ENCODE results near the gene GAGE12D.
"Not testable (repeated sequence)": the region's sequence is repeated elsewhere in the genome, so short reads cannot be mapped to it uniquely, and the experiment has no call there.

Gene GAGE12D

GRCh38 chrX:49541433-49541832 is at the start of gene GAGE12D:
Gene GAGE12D, plus strand, starts transcription at chrX:49541733. Its CDS starts 1,155 bp downstream, at chrX:49542888.
- not testable (repeated sequence) for DNase-seq (ENCODE audit: low read depth)

GRCh38 chrX:49531877-49532276 is 9.7 kb upstream of the GAGE12D start, which contains the start of gene GAGE12C:
Gene GAGE12C, plus strand, starts transcription at chrX:49532177. Its CDS starts 1,155 bp downstream, at chrX:49533332.
- not testable (repeated sequence) for DNase-seq (ENCODE audit: low read depth)

DNA sequence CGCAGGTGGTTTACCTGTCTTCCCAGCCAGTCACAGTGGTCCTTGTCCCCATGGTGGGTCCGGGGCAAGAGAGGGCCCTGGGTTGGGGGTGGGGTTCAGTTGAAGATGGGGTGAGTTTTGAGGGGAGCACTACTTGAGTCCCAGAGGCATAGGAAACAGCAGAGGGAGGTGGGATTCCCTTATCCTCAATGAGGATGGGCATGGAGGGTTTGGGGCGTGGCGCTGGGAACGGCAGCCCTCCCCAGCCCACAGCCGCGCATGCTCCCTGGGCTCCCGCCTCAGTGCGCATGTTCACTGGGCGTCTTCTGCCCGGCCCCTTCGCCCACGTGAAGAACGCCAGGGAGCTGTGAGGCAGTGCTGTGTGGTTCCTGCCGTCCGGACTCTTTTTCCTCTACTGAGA is 9.5 kb downstream of the GAGE12D start, which contains the start of gene GAGE12E:
Gene GAGE12E, plus strand, starts transcription at position 301 of the 400 bp plus-strand sequence. CDS start 1,155 bp downstream, outside the sequence.
- not testable (repeated sequence) for DNase-seq (ENCODE audit: low read depth)

DNA sequence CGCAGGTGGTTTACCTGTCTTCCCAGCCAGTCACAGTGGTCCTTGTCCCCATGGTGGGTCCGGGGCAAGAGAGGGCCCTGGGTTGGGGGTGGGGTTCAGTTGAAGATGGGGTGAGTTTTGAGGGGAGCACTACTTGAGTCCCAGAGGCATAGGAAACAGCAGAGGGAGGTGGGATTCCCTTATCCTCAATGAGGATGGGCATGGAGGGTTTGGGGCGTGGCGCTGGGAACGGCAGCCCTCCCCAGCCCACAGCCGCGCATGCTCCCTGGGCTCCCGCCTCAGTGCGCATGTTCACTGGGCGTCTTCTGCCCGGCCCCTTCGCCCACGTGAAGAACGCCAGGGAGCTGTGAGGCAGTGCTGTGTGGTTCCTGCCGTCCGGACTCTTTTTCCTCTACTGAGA is 19.0 kb downstream of the GAGE12D start, which contains the start of gene GAGE12F:
Gene GAGE12F, plus strand, starts transcription at position 301 of the 400 bp plus-strand sequence. CDS start 1,155 bp downstream, outside the sequence.
- not testable (repeated sequence) for DNase-seq (ENCODE audit: low read depth)

DNA sequence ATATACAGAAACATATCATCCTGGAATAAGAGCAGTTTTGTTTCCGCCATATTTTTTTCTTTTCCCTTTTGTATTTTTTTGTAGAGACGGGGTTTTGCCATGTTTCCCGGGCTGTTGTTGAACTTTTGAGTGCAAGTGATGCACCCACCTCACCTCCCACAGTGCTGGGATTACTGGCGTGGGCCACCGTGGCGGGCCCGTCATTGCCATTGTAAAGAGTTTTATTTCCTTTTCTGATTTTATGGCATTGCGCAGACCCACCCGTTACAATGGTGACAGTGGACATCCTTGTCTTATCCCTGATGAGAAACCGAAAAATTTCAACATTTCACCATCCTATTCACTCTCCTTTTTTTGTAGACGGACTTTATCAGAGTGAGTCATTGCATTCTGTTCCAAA is 27.2 kb downstream of the GAGE12D start:
- DNase-seq (ENCODE audit: low read depth), result not testable (repeated sequence)

DNA sequence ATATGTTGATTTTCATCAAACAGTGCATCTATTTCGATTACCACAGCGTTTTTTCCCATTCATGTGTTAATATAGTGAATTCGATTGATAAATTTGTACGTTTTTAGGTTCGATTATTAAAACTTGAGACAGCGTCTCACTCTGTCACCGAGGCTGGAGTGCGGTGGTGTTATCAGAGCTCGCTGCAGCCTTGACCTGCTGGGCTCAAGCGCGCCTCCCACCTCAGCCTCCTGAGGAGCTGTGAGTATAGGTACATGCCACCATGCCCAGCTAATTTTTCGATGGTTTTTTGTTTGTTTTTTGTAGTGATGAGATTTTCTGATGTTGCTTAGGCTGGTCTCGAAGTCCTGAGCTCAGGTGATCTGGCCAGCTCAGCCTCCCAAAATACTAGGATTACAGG is 27.6 kb downstream of the GAGE12D start:
- DNase-seq (ENCODE audit: low read depth), result not testable (repeated sequence)

GRCh38 chrX:49570100-49570499 is 28.6 kb downstream of the GAGE12D start, which contains the start of gene GAGE12G:
Gene GAGE12G, plus strand, starts transcription at chrX:49570400. Its CDS starts 1,155 bp downstream, at chrX:49571555.
- not testable (repeated sequence) for DNase-seq (ENCODE audit: low read depth)

GRCh38 chrX:49579649-49580048 is 38.1 kb downstream of the GAGE12D start, which contains the start of gene GAGE12H:
Gene GAGE12H, plus strand, starts transcription at chrX:49579949. Its CDS starts 1,155 bp downstream, at chrX:49581104.
- not testable (repeated sequence) for DNase-seq (ENCODE audit: low read depth)

GRCh38 chrX:49589196-49589595 is 47.7 kb downstream of the GAGE12D start, which contains the start of gene GAGE2A:
Gene GAGE2A, plus strand, starts transcription at chrX:49589496. Its CDS starts 1,155 bp downstream, at chrX:49590651.
- not testable (repeated sequence) for DNase-seq (ENCODE audit: low read depth)

DNA sequence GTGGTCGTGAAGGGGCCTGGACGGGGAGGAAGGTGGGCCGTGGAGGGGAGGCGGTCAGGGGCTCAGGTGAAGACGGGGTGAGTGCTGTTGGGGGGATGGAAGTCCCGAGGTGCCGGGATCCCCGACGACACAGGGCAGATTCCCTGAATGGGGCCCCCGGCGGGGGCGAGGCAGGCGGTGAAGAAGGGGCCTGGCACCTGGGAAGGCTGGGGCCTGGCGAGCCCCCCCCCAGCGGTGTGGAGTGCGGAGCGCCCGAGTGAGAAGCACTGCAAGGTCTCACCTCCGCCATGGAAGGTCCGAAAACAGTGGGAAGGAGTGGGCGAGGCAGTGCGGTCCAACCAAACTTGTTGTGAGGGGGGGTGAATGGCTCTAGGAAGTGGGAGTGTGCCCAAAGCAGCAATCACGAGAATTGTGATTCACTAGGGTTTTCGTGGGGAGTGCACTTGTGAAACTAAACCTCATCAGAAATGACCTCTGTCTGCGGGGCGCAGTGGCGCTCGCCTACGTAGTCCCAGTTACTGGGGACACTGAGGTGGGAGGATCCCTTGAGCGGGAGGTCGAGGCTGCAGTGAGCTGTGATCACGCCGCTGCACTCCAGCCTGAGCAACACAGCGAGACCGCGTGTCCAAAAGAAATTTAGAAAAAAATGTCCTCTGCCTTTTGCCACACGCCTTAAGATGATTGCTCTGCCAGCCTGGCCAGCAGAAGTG is 48.4 kb downstream of the GAGE12D start:
- not testable (repeated sequence) for DNase-seq (ENCODE audit: low read depth)

GRCh38 chrX:49590488-49590887 is 49.0 kb downstream of the GAGE12D start:
- DNase-seq (ENCODE audit: low read depth), result not testable (repeated sequence)
